Measurements from ENCODE around the gene ARHGAP18.

ARHGAP18 gene

GRCh38 chr6:129709769-129710449 lies at the start of gene ARHGAP18:
Gene ARHGAP18 (minus strand): TSS chr6:129710177. CDS start chr6:129710136, 41 bp downstream.
- peak in 53 of 58 donors; percentile 7 to 82 (median 52) for DNase-seq

GRCh38 chr6:129755787-129756186 lies 45.8 kb upstream of the ARHGAP18 start:
- no peak for DNase-seq

- no peak for DNase-seq
These were observed 44.8 kb upstream of the ARHGAP18 start for GRCh38 chr6:129754750-129755149.

GRCh38 chr6:129753422-129753821 lies 43.4 kb upstream of the ARHGAP18 start:
- DNase-seq: no peak

- DNase-seq: no peak
These were observed 41.4 kb upstream of the ARHGAP18 start for GRCh38 chr6:129751384-129751783.

GRCh38 chr6:129750360-129750759 lies 40.4 kb upstream of the ARHGAP18 start:
- DNase-seq: no peak

GRCh38 chr6:129749749-129750120 lies 39.8 kb upstream of the ARHGAP18 start:
- DNase-seq: no peak

GRCh38 chr6:129748901-129749748 lies 39.1 kb upstream of the ARHGAP18 start:
- no peak for DNase-seq

- DNase-seq: no peak
These were observed 38.4 kb upstream of the ARHGAP18 start for GRCh38 chr6:129748212-129748900.

- DNase-seq: no peak
These were observed 37.7 kb upstream of the ARHGAP18 start for GRCh38 chr6:129747588-129748112.

GRCh38 chr6:129744880-129745237 lies 34.9 kb upstream of the ARHGAP18 start:
- DNase-seq: no peak

- no peak for DNase-seq
These were observed 34.4 kb upstream of the ARHGAP18 start for GRCh38 chr6:129744201-129744879.

- DNase-seq: no peak
These were observed 30.0 kb upstream of the ARHGAP18 start for GRCh38 chr6:129740013-129740412.

- no peak for DNase-seq
These were observed 26.1 kb upstream of the ARHGAP18 start for GRCh38 chr6:129736105-129736504.

- no peak for DNase-seq
These were observed 23.3 kb upstream of the ARHGAP18 start for GRCh38 chr6:129733290-129733689.

- DNase-seq: no peak
These were observed 22.6 kb upstream of the ARHGAP18 start for GRCh38 chr6:129732542-129732941.

GRCh38 chr6:129732034-129732433 lies 22.1 kb upstream of the ARHGAP18 start:
- DNase-seq: no peak

- no peak for DNase-seq
These were observed 21.5 kb upstream of the ARHGAP18 start for GRCh38 chr6:129731428-129731827.

GRCh38 chr6:129730477-129731165 lies 20.6 kb upstream of the ARHGAP18 start:
- no peak for DNase-seq

GRCh38 chr6:129726650-129727049 lies 16.7 kb upstream of the ARHGAP18 start:
- no peak for DNase-seq

GRCh38 chr6:129725341-129725740 lies 15.4 kb upstream of the ARHGAP18 start:
- no peak for DNase-seq
